Suprapubic skin (tissue), 4 donors: Measurements from ENCODE around the gene CFAP90. TPM values are rescaled to one million over a fixed set of nuclear protein-coding genes. Genes with fewer than 3 reads are reported as not detected.

Experiments used
- DNase-seq, 2 donors: peaks; one replicate each; pipeline ENCODE4 v3.0.0-alpha.2; 2019; ENCODE audit warnings: low spot score in 2 of 2
- H3K27ac ChIP-seq: fragments of 200-600 bp; sonication (generic); one replicate; pipeline ENCODE4 v1.5.1; 2019
- H3K27me3 ChIP-seq: fragments of 200-600 bp; sonication (generic); one replicate; pipeline ENCODE4 v1.5.1; 2019
- H3K36me3 ChIP-seq: fragments of 200-600 bp; sonication (generic); one replicate; pipeline ENCODE4 v1.5.1; 2019
- H3K4me1 ChIP-seq: fragments of 200-600 bp; sonication (generic); one replicate; pipeline ENCODE4 v1.5.1; 2019
- H3K4me3 ChIP-seq: fragments of 200-600 bp; sonication (generic); one replicate; pipeline ENCODE4 v1.5.1; 2019; ENCODE audit warnings: mild to moderate bottlenecking
- H3K9me3 ChIP-seq: fragments of 200-600 bp; sonication (generic); one replicate; pipeline ENCODE4 v1.5.1; 2019
- CTCF ChIP-seq, 2 donors: fragments of 200-600 bp in 1 of 2; fragments of 450-650 bp in 1 of 2; sonication (generic) in 1 of 2; IDR thresholded peaks; one replicate each; pipeline ENCODE4 v1.5.1; 2016 to 2019; ENCODE audit warnings: antibody characterized with exemption in 2 of 2, mild to moderate bottlenecking in 1 of 2, moderate library complexity in 1 of 2
- EP300 ChIP-seq: sonication (generic); formaldehyde crosslinking; IDR thresholded peaks from one replicate; pipeline ENCODE4 v1.6.1; 2017; ENCODE audit warnings: antibody characterized with exemption
- POLR2A ChIP-seq, 2 donors: fragments of 450-650 bp; IDR thresholded peaks; one replicate each; pipeline ENCODE4 v1.6.1; 2017; ENCODE audit warnings: antibody characterized with exemption in 2 of 2, mild to moderate bottlenecking in 2 of 2, moderate library complexity in 2 of 2
- POLR2AphosphoS5 ChIP-seq, 3 donors: sonication (generic); formaldehyde crosslinking; IDR thresholded peaks; one replicate each; pipeline ENCODE4 v1.6.1; 2017; ENCODE audit warnings: antibody characterized with exemption in 3 of 3
- WGBS: methylation state at CpG from one replicate; pipeline ENCODE4 v1.1.5; 2018; 5-methylcytosine and 5-hydroxymethylcytosine counted together
- total RNA-seq, 4 donors: library from RNA; depleted of rRNA; stranded (reverse); fragments of >200 nt; gene quantifications; one replicate each; pipeline ENCODE4 v1.1.0, GENCODE V29; 2016

The CFAP90 gene
- total RNA-seq, 4 donors from 2014 or later: 1.4 TPM; not detected in 3

DNA sequence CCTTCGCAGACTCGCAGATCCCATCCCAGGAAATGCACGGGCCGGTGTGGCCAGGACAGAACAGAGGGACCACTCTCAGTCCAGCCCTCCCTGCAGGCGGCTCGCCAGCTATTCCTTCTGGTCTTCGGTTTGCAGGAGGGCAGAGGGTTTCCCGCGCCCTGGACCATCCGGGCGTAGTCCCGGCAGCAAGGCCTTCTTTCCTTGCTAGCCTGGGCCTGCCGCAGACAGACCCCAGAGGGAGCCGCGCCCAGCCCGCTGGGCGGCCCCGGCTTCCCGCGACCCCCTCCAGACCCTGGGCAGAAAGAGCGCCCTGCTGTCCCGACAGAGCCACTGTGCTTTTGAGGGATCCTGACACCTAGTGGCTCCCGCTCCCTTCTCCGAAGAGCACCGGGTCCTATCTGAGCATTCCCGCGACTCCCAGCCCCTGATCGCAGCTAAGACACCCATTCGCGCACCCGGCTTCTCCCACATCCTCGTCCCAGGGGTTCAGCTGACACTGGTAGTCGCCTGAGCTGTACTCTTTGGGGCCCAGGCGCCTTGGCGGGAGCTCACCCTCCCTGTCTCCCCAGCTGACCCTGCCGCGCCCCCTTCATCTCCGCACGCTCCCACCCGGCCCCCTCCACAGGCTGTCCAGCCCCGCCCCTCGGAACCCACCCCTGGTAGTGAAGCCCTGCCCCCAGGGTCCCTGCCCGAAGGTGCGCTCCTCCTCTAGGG lies 1.1 kb downstream of the CFAP90 start:
- no peak overlapping the region for H3K27ac ChIP-seq
- TF ChIP-seq POLR2AphosphoS5 (IDR thresholded peaks at IDR 0.05) (no peak), CTCF (IDR thresholded peaks at IDR 0.05) (peak in 1 of 2 donors; percentile 21)
- peak overlapping the region; percentile 59 for H3K4me3 ChIP-seq
- 9% methylated on average over 9 of the region's 44 CpGs for WGBS
- no peaks in the 10 kb centered on the region for H3K9me3 ChIP-seq
- H3K4me1 ChIP-seq: peaks cover 22% of the 10 kb centered on the region
- peaks cover 8% of the 10 kb centered on the region for H3K27me3 ChIP-seq
- peak; percentile 71 to 77 for DNase-seq
- no peaks in the 10 kb centered on the region for H3K36me3 ChIP-seq

GRCh38 chr5:7848296-7848695 lies 2.6 kb downstream of the CFAP90 start:
- Histone ChIP-seq H3K4me1 (peaks cover 22% of the 10 kb centered on the region), H3K4me3 (no peak overlapping the region), H3K27ac (no peak overlapping the region), H3K36me3 (no peaks in the 10 kb centered on the region), H3K27me3 (peaks cover 8% of the 10 kb centered on the region), H3K9me3 (no peaks in the 10 kb centered on the region)
- DNase-seq: no peak
- TF ChIP-seq CTCF (IDR thresholded peaks at IDR 0.05) (no peak), POLR2AphosphoS5 (IDR thresholded peaks at IDR 0.05) (no peak), POLR2A (IDR thresholded peaks at IDR 0.05) (no peak), EP300 (no peak)
- 49% methylated on average over 2 of the region's 2 CpGs for WGBS

DNA sequence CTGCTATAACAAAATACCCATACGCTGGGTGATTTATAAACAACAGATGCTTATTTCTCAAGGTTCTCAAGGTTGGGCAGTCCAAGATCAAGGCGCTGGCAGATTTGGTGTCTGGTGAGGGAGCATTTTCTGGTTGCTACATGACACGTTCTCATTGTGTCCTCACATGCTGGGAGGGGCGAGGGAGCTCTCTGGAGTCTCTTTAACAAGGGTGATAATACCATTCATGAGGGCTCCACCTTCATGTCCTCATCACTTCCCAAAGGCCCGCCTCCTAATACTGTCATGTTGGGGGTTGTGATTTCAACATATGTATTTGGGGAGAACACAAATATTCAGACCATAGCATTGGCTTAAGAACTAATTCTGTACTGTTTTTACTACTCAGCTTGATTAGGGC lies 4.6 kb downstream of the CFAP90 start:
- DNase-seq: no peak
- H3K36me3 ChIP-seq: no peaks in the 10 kb centered on the region
- no peak overlapping the region for H3K4me3 ChIP-seq
- 95% methylated on average over 5 of the region's 5 CpGs for WGBS
- no peaks in the 10 kb centered on the region for H3K9me3 ChIP-seq
- no peak overlapping the region for H3K27ac ChIP-seq
- H3K27me3 ChIP-seq: peaks cover 14% of the 10 kb centered on the region
- peaks cover 20% of the 10 kb centered on the region for H3K4me1 ChIP-seq
- TF ChIP-seq POLR2AphosphoS5 (IDR thresholded peaks at IDR 0.05) (no peak), CTCF (IDR thresholded peaks at IDR 0.05) (no peak), POLR2A (IDR thresholded peaks at IDR 0.05) (no peak), EP300 (no peak)

- Histone ChIP-seq H3K4me3 (no peak overlapping the region), H3K9me3 (no peaks in the 10 kb centered on the region), H3K4me1 (peaks cover 13% of the 10 kb centered on the region), H3K27me3 (peaks cover 14% of the 10 kb centered on the region), H3K27ac (no peak overlapping the region), H3K36me3 (no peaks in the 10 kb centered on the region)
- no peak for TF ChIP-seq POLR2A (IDR thresholded peaks at IDR 0.05)
- whole genome bisulfite sequencing: 71% methylated on average over 7 of the region's 7 CpGs
- DNase-seq: no peak
Observed at GRCh38 chr5:7845557-7845956, 5.4 kb downstream of the CFAP90 start.

- Histone ChIP-seq H3K36me3 (no peaks in the 10 kb centered on the region), H3K4me3 (no peak overlapping the region), H3K27ac (no peak overlapping the region), H3K4me1 (peaks cover 6% of the 10 kb centered on the region), H3K9me3 (no peaks in the 10 kb centered on the region), H3K27me3 (peaks cover 9% of the 10 kb centered on the region)
- DNase-seq: no peak
- TF ChIP-seq POLR2AphosphoS5 (IDR thresholded peaks at IDR 0.05): no peak
- TF ChIP-seq CTCF (IDR thresholded peaks at IDR 0.05): no peak
- no peak for TF ChIP-seq POLR2A (IDR thresholded peaks at IDR 0.05)
- no peak for TF ChIP-seq EP300
Observed at GRCh38 chr5:7844901-7845300, 6.0 kb downstream of the CFAP90 start.

DNA sequence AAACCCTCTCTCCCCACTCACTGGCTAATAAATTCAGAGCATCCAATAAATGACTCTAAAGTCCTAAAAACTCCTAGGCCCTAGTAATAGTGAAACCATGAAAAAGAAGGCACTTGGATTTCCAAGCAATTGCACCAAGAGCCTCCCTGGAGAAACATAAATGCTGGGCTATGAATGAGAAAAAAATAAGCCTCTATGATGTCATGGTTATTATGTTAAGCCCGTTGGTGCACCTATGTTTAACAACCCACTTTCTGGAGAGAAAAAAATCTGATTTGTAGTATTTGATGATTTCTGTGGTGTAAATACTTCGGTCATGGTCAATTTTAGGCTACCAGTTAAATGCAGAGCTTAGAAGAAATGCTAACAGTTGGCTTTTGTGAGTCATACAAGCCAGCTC lies 8.4 kb downstream of the CFAP90 start:
- no peaks in the 10 kb centered on the region for H3K4me1 ChIP-seq
- H3K27ac ChIP-seq: no peak overlapping the region
- TF ChIP-seq CTCF (IDR thresholded peaks at IDR 0.05) (no peak), EP300 (no peak), POLR2A (IDR thresholded peaks at IDR 0.05) (no peak), POLR2AphosphoS5 (IDR thresholded peaks at IDR 0.05) (no peak)
- H3K4me3 ChIP-seq: no peak overlapping the region
- no peaks in the 10 kb centered on the region for H3K9me3 ChIP-seq
- DNase-seq: no peak
- 67% methylated on average over 2 of the region's 2 CpGs for WGBS
- H3K27me3 ChIP-seq: peaks cover 6% of the 10 kb centered on the region
- H3K36me3 ChIP-seq: no peaks in the 10 kb centered on the region
